Stimulated activated CD4-positive, alpha-beta T cell treated with anti-CD3 and anti-CD28 coated beads, Interleukin-4, amount 100 ng/mL, for 1 hour (primary cell): ENCODE data around the gene TTC9.

Experiments
- DNase-seq: peaks from one replicate; pipeline ENCODE4 v3.0.0-alpha.2; 2020

TTC9 gene

GRCh38 chr14:70641548-70642302 lies at the start of gene TTC9:
Gene TTC9 (plus strand): TSS chr14:70641916. CDS start chr14:70642130, 214 bp downstream.
- DNase-seq: peak; percentile 47

- DNase-seq: no peak
These were observed 47.3 kb upstream of the TTC9 start for GRCh38 chr14:70594461-70594860.

- no peak for DNase-seq
These were observed 46.1 kb upstream of the TTC9 start for GRCh38 chr14:70595443-70596185.

GRCh38 chr14:70597731-70598130 lies 44.0 kb upstream of the TTC9 start:
- no peak for DNase-seq

- DNase-seq: no peak
These were observed 42.4 kb upstream of the TTC9 start for GRCh38 chr14:70599345-70599744.

- peak; percentile 92 for DNase-seq
These were observed 41.1 kb upstream of the TTC9 start, which contains the start of gene MED6 for GRCh38 chr14:70600382-70601157. Gene MED6 (minus strand): TSS chr14:70600655. CDS start chr14:70600637, 18 bp downstream.

- no peak for DNase-seq
These were observed 40.6 kb upstream of the TTC9 start for GRCh38 chr14:70601162-70601561.

- DNase-seq: no peak
These were observed 39.5 kb upstream of the TTC9 start for GRCh38 chr14:70602254-70602653.

- DNase-seq: no peak
These were observed 30.5 kb upstream of the TTC9 start for GRCh38 chr14:70611216-70611615.

- DNase-seq: no peak
These were observed 25.1 kb upstream of the TTC9 start for GRCh38 chr14:70616646-70617045.

- DNase-seq: no peak
These were observed 23.4 kb upstream of the TTC9 start for GRCh38 chr14:70618314-70618713.

- no peak for DNase-seq
These were observed 22.0 kb upstream of the TTC9 start for GRCh38 chr14:70619708-70620107.

GRCh38 chr14:70622111-70622712 lies 19.5 kb upstream of the TTC9 start:
- peak; percentile 43 for DNase-seq

- DNase-seq: no peak
These were observed 16.7 kb upstream of the TTC9 start for GRCh38 chr14:70624972-70625371.

GRCh38 chr14:70631948-70632347 lies 9.8 kb upstream of the TTC9 start:
- DNase-seq: no peak

- no peak for DNase-seq
These were observed 5.6 kb upstream of the TTC9 start for GRCh38 chr14:70635971-70636595.

GRCh38 chr14:70638416-70638815 lies 3.3 kb upstream of the TTC9 start:
- no peak for DNase-seq

GRCh38 chr14:70640938-70641547 lies 673 bp upstream of the TTC9 start:
- DNase-seq: peak; percentile 49

- peak; percentile 33 for DNase-seq
These were observed 853 bp downstream of the TTC9 start for GRCh38 chr14:70642303-70643235.

GRCh38 chr14:70643967-70644366 lies 2.3 kb downstream of the TTC9 start:
- DNase-seq: no peak

GRCh38 chr14:70645892-70646291 lies 4.2 kb downstream of the TTC9 start:
- DNase-seq: no peak
